Natural killer cell (primary cell): Measurements from ENCODE around the gene SUV39H2. TPM values are rescaled to one million over a fixed set of nuclear protein-coding genes. Genes with fewer than 3 reads are reported as not detected.

Source experiments
- ATAC-seq, 3 donors: fragments of 150-1000 bp in 2 of 3; fragments of 200-7000 bp in 1 of 3; cut with Tn5 transposase; 1 replicate in 1 of 3; 2 replicates in 2 of 3; pipeline ENCODE4 v1.10.0; 2021; ENCODE audit warnings: mild to moderate bottlenecking in 2 of 3, moderate library complexity in 2 of 3
- DNase-seq, 2 donors: peaks; one replicate each; pipeline versions ENCODE4 v3.0.0 to v3.0.0-alpha.2; 2013 to 2021; ENCODE audit warnings: mixed read lengths in 1 of 2
- H3K27ac ChIP-seq: one replicate; pipeline ENCODE4 v1.5.1; 2013; ENCODE audit warnings: mild to moderate bottlenecking, low read length
- H3K27me3 ChIP-seq: one replicate; pipeline ENCODE4 v1.6.1; 2013; ENCODE audit warnings: low read length; ENCODE audit not compliant: control insufficient read depth, insufficient read depth
- H3K36me3 ChIP-seq: one replicate; pipeline ENCODE4 v1.6.1; 2013; ENCODE audit warnings: low read length; ENCODE audit not compliant: control insufficient read depth, insufficient read depth
- H3K4me1 ChIP-seq: one replicate; pipeline ENCODE4 v1.6.1; 2013; ENCODE audit warnings: low read length; ENCODE audit not compliant: control insufficient read depth, insufficient read depth
- H3K4me3 ChIP-seq: one replicate; pipeline ENCODE4 v1.5.1; 2013; ENCODE audit warnings: low read length
- H3K9me3 ChIP-seq: one replicate; pipeline ENCODE4 v1.6.1; 2013; ENCODE audit warnings: low read length; ENCODE audit not compliant: control insufficient read depth, insufficient read depth
- H3K27ac Mint-ChIP-seq, 2 donors: one replicate each; pipeline ENCODE4 v1.8.0; 2022; ENCODE audit warnings: mild to moderate bottlenecking in 2 of 2, mixed read lengths in 2 of 2, moderate library complexity in 1 of 2
- H3K27me3 Mint-ChIP-seq, 2 donors: one replicate each; pipeline ENCODE4 v1.8.0; 2022; ENCODE audit warnings: low read depth in 2 of 2, mixed read lengths in 2 of 2
- H3K36me3 Mint-ChIP-seq: one replicate; pipeline ENCODE4 v1.8.0; 2022; ENCODE audit warnings: mixed read lengths
- H3K4me1 Mint-ChIP-seq, 2 donors: one replicate each; pipeline ENCODE4 v1.8.0; 2022; ENCODE audit warnings: mixed read lengths in 2 of 2
- H3K4me3 Mint-ChIP-seq: one replicate; pipeline ENCODE4 v1.8.0; 2022; ENCODE audit warnings: mild to moderate bottlenecking, moderate library complexity, mixed read lengths
- H3K9me3 Mint-ChIP-seq, 2 donors: one replicate each; pipeline ENCODE4 v1.8.0; 2022; ENCODE audit warnings: mixed read lengths in 2 of 2
- WGBS: methylation state at CpG from one replicate; pipeline ENCODE4 v1.1.7; 2013; ENCODE audit warnings: missing lambda C conversion rate; ENCODE audit not compliant: insufficient coverage; 5-methylcytosine and 5-hydroxymethylcytosine counted together
- intact Hi-C: fragments of 100-400 bp; cut with micrococcal nuclease; formaldehyde crosslinking; loops from one replicate; pipeline ENCODE4 v1.14.2; 2022
- total RNA-seq, 4 donors: library from RNA; stranded (reverse); fragments of 120-200 nt in 1 of 4; gene quantifications; one replicate each; pipeline versions ENCODE4 v1.2.3 to v1.2.4, GENCODE V29; 2013 to 2022
- TF ChIP-seq, protein P1 (sequence below): fragments of 200-600 bp; IDR thresholded peaks from one replicate; pipeline ENCODE4 v1.8.0; 2022; ENCODE audit warnings: antibody characterized with exemption

SUV39H2 gene
- 1 to 10 TPM; 3.8 to 5.4 (median 5.2) TPM for total RNA-seq
- 5.4 TPM for total RNA-seq (2013)

GRCh38 chr10:14878266-14879123, at the start of gene SUV39H2:
Gene SUV39H2 (plus strand): TSS chr10:14878866. CDS start chr10:14878889, 23 bp downstream.
- Histone ChIP-seq H3K27ac (peak within 1 kb of the TSS; percentile 59), H3K4me1 (peaks cover 15% of the 10 kb centered on the region), H3K4me3 (peak within 1 kb of the TSS; percentile 92), H3K36me3 (no peaks in the 10 kb centered on the region), H3K27me3 (no peaks in the 10 kb centered on the region), H3K9me3 (no peaks in the 10 kb centered on the region)
- DNase-seq (peak; percentile 92 to 95), ATAC-seq (peak; percentile 91 to 98 (median 94))
- no peaks in the 10 kb centered on the region for H3K9me3 Mint-ChIP-seq
- intact Hi-C loops, result loop anchor here (1.0 to 5.0 kb wide), 4 partner anchors 40 to 326 kb away; partner anchors contain the start of genes CDNF, DCLRE1C, HSPA14 and MSANTD7
- H3K36me3 Mint-ChIP-seq, result no peaks in the 10 kb centered on the region
- H3K27ac Mint-ChIP-seq, result peak within 1 kb of the TSS; percentile 77 to 88
- WGBS, result under 1% methylated on average over 102 of the region's 102 CpGs
- H3K27me3 Mint-ChIP-seq, result no peaks in the 10 kb centered on the region
- H3K4me1 Mint-ChIP-seq, result peaks cover 26 to 28% of the 10 kb centered on the region in 2 donors
- H3K4me3 Mint-ChIP-seq, result peak within 1 kb of the TSS; percentile 92
- TF ChIP-seq, protein P1, sequence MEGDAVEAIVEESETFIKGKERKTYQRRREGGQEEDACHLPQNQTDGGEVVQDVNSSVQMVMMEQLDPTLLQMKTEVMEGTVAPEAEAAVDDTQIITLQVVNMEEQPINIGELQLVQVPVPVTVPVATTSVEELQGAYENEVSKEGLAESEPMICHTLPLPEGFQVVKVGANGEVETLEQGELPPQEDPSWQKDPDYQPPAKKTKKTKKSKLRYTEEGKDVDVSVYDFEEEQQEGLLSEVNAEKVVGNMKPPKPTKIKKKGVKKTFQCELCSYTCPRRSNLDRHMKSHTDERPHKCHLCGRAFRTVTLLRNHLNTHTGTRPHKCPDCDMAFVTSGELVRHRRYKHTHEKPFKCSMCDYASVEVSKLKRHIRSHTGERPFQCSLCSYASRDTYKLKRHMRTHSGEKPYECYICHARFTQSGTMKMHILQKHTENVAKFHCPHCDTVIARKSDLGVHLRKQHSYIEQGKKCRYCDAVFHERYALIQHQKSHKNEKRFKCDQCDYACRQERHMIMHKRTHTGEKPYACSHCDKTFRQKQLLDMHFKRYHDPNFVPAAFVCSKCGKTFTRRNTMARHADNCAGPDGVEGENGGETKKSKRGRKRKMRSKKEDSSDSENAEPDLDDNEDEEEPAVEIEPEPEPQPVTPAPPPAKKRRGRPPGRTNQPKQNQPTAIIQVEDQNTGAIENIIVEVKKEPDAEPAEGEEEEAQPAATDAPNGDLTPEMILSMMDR, result no peak

DNA sequence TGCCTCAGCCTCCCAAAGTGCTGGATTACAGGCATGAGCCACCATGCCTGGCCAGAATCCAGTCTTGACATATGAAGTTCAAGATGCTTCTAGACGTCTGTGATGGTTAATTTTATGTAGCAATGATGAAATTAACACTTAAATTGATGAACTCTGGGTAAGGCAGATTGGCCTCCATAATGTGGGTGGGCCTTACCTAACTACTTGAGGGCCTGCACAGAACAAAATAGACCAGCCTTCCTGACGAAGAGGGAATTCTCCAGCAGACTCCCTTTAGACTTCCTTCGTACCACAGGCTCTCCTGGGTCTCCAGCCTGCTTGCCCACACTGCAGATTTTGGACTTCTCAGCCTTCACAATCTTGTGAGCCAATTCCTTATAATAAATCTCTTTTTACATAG, 45.6 kb upstream of the SUV39H2 start:
- H3K4me3 Mint-ChIP-seq, result no peak overlapping the region
- TF ChIP-seq, protein P1, result no peak
- no peaks in the 10 kb centered on the region for H3K9me3 ChIP-seq
- H3K27me3 Mint-ChIP-seq, result no peaks in the 10 kb centered on the region
- peaks cover 6 to 11% of the 10 kb centered on the region in 2 donors for H3K4me1 Mint-ChIP-seq
- no peaks in the 10 kb centered on the region for H3K9me3 Mint-ChIP-seq
- DNase-seq, result no peak
- no peaks in the 10 kb centered on the region for H3K27me3 ChIP-seq
- 90% methylated on average over 3 of the region's 3 CpGs for WGBS
- H3K27ac Mint-ChIP-seq, result no peak overlapping the region
- intact Hi-C loops, result no loop called here
- H3K4me3 ChIP-seq, result no peak overlapping the region
- no peak overlapping the region for H3K27ac ChIP-seq
- peaks cover 12% of the 10 kb centered on the region for H3K4me1 ChIP-seq
- no peaks in the 10 kb centered on the region for H3K36me3 Mint-ChIP-seq
- no peak for ATAC-seq
- no peaks in the 10 kb centered on the region for H3K36me3 ChIP-seq

- ATAC-seq (no peak), DNase-seq (no peak)
- Mint-ChIP-seq H3K4me3 (peak overlapping the region; percentile 95), H3K36me3 (no peaks in the 10 kb centered on the region), H3K27me3 (no peaks in the 10 kb centered on the region), H3K27ac (peak overlapping the region in 1 of 2 donors; percentile 91), H3K4me1 (peaks cover 15 to 24% of the 10 kb centered on the region in 2 donors), H3K9me3 (no peaks in the 10 kb centered on the region)
- TF ChIP-seq, protein P1, result no peak
- 100% methylated on average over 1 of the region's 2 CpGs for WGBS
- Histone ChIP-seq H3K27me3 (no peaks in the 10 kb centered on the region), H3K27ac (no peak overlapping the region), H3K4me3 (no peak overlapping the region), H3K9me3 (no peaks in the 10 kb centered on the region), H3K36me3 (peaks cover 3% of the 10 kb centered on the region), H3K4me1 (peaks cover 20% of the 10 kb centered on the region)
- intact Hi-C loops, result loop anchor here (5.0 kb wide), 5 partner anchors 116 to 339 kb away; partner anchors contain the start of gene DCLRE1C
These were observed 42.5 kb upstream of the SUV39H2 start for GRCh38 chr10:14836208-14836607.
